GM12875 (cell line): ENCODE data around the gene R3HDM1.

Experiments
- H3K4me3 ChIP-seq: one replicate; pipeline ENCODE4 v1.5.1; 2011; ENCODE audit warnings: low read depth, low read length, control low read depth
- TF ChIP-seq, protein P1 (sequence below): IDR thresholded peaks from 2 replicates; pipeline ENCODE4 v1.5.1; 2011; ENCODE audit warnings: low read depth, mild to moderate bottlenecking, control low read depth, inconsistent platforms, low read length, moderate library complexity, borderline replicate concordance; ENCODE audit not compliant: insufficient read depth

R3HDM1 gene

DNA sequence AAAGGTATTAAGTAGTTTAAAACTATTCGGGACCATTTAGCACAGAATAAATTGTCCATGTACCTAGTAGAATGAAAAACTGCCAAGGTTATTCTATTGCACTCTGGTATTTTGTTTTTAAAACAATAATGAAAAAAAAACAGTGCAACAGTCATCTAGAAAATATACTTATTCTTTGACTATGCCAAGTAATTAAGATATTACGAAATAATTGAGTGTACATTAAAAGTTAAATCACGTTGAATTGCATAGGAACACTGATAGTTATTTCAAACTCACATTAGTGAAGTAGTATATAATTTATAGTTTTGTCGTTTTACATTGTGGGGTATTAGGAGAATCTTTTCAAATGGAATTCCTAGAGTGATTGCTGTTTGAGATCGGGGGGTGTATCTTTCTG, 20.1 kb downstream of the R3HDM1 start:
- TF ChIP-seq, protein P1, sequence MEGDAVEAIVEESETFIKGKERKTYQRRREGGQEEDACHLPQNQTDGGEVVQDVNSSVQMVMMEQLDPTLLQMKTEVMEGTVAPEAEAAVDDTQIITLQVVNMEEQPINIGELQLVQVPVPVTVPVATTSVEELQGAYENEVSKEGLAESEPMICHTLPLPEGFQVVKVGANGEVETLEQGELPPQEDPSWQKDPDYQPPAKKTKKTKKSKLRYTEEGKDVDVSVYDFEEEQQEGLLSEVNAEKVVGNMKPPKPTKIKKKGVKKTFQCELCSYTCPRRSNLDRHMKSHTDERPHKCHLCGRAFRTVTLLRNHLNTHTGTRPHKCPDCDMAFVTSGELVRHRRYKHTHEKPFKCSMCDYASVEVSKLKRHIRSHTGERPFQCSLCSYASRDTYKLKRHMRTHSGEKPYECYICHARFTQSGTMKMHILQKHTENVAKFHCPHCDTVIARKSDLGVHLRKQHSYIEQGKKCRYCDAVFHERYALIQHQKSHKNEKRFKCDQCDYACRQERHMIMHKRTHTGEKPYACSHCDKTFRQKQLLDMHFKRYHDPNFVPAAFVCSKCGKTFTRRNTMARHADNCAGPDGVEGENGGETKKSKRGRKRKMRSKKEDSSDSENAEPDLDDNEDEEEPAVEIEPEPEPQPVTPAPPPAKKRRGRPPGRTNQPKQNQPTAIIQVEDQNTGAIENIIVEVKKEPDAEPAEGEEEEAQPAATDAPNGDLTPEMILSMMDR, result no peak
- no peak overlapping the region for H3K4me3 ChIP-seq

DNA sequence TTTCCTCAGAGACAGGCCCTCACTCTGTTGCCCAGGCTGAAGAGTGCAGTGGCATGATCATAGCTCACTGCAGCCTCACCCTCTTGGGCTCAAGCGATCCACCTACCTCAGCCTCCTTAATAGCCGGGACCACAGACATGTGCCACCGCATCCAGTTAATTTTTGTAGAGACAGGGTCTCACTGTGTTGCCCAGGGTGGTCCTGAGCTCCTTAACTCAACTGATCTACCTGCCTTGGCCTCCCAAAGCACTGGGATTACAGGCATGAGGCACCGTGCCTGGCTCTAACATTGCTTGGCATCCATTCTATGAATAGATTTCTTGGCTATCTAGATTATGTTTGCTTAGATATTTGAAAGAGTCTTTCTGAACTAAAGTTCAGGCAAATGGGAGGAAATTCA, 21.6 kb downstream of the R3HDM1 start:
- TF ChIP-seq, protein P1, result no peak
- H3K4me3 ChIP-seq, result no peak overlapping the region

DNA sequence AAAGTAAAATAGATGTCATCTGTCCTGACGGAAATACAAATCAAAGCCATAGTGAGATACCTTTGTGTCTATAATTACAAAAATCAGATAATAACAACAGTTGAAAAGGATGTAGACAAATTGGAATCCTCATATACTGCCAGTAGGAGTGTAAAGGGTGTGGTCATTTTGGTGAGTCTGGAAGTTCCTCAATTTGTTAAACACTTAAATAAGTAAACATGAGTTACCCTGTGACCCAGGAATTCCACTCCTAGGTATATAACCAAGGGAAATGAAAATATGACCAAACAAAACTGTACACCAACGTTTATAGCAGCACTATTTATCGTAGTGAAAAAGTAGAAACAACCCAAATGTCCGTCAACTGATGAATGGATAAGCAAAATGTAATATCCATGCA, 24.0 kb downstream of the R3HDM1 start:
- H3K4me3 ChIP-seq, result no peak overlapping the region
- TF ChIP-seq, protein P1, result no peak

DNA sequence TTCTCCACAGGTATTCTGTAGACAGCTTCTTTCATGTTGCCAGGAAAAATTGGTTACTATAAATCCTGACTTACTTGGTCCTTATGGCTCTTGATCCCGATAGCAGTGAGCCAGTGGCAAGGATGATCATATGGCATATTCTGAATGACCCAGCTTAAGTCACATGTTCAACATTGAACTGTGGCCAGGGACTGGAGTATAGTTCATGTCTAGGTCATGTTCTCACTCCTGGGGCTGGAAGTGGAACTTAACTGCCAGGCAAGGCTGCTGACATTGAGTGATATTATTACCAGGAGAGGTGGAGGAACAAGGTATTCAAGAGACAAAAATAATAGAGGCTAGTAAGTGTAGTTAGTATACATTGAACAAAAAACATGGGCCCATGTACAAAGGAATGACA, 26.2 kb downstream of the R3HDM1 start:
- TF ChIP-seq, protein P1, result no peak
- no peak overlapping the region for H3K4me3 ChIP-seq

GRCh38 chr2:135561925-135562324, 30.6 kb downstream of the R3HDM1 start:
- H3K4me3 ChIP-seq, result no peak overlapping the region
- TF ChIP-seq, protein P1, result no peak

GRCh38 chr2:135563793-135564192, 32.5 kb downstream of the R3HDM1 start:
- TF ChIP-seq, protein P1, result no peak

DNA sequence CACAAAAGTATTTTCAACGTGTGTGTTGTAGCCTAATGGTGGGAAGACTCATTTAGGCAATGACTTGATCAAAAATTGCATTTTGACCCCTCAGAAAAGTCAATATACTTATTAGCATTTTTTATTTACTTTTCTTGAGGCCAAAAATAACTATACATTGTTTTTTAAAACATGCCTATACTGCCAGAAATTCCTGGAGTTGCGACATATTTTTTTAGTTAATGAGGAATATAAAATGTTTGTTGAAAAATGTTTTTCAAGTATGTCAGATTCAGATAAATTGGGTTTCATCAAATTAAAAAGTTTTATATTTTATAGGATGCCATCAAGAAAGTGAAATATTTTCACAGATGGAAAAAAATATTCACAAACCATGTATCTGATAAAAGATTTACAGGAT, 39.6 kb downstream of the R3HDM1 start:
- H3K4me3 ChIP-seq, result no peak overlapping the region
- TF ChIP-seq, protein P1, result no peak

More at GRCh38 chr2:135563793-135564192, 32.5 kb downstream of the R3HDM1 start:
- no peak overlapping the region for H3K4me3 ChIP-seq
